Sigmoid colon (tissue), 7 donors: ENCODE measurements around the gene SCARB1. TPM values are rescaled to one million over a fixed set of nuclear protein-coding genes. Genes with fewer than 3 reads are reported as not detected.

ENCODE experiments used
- DNase-seq: peaks from one replicate; pipeline ENCODE4 v3.0.0-alpha.2; 2019
- H3K27ac ChIP-seq, 4 donors: fragments of 200-600 bp; sonication (generic); one replicate each; pipeline ENCODE4 v1.5.1; 2016 to 2019; ENCODE audit warnings: mild to moderate bottlenecking in 1 of 4
- H3K27me3 ChIP-seq, 3 donors: fragments of 200-600 bp; sonication (generic); one replicate each; pipeline ENCODE4 v1.5.1; 2019; ENCODE audit warnings: mild to moderate bottlenecking in 1 of 3
- H3K36me3 ChIP-seq, 4 donors: fragments of 200-600 bp; sonication (generic); one replicate each; pipeline ENCODE4 v1.5.1; 2016 to 2019
- H3K4me1 ChIP-seq, 4 donors: fragments of 200-600 bp; sonication (generic); one replicate each; pipeline ENCODE4 v1.5.1; 2017 to 2019
- H3K4me3 ChIP-seq, 4 donors: fragments of 200-600 bp; sonication (generic); one replicate each; pipeline ENCODE4 v1.5.1; 2017 to 2019; ENCODE audit warnings: mild to moderate bottlenecking in 2 of 4, moderate library complexity in 1 of 4
- H3K9me3 ChIP-seq, 4 donors: fragments of 200-600 bp in 3 of 4; sonication (generic) in 3 of 4; one replicate each; pipeline versions ENCODE4 v1.5.1 to v1.6.1; 2013 to 2019
- CTCF ChIP-seq, 4 experiments: fragments of 450-650 bp in 3 of 4; fragments of 200-600 bp in 1 of 4; IDR thresholded peaks; one replicate each; pipeline ENCODE4 v1.5.1; 2016 to 2019; ENCODE audit warnings: antibody characterized with exemption in 4 of 4, mild to moderate bottlenecking in 3 of 4, moderate library complexity in 2 of 4
- EP300 ChIP-seq, 4 donors: sonication (generic); formaldehyde crosslinking; IDR thresholded peaks; one replicate each; pipeline ENCODE4 v1.6.1; 2017; ENCODE audit warnings: antibody characterized with exemption in 4 of 4
- POLR2A ChIP-seq, 2 donors: fragments of 450-650 bp; IDR thresholded peaks; one replicate each; pipeline ENCODE4 v1.6.1; 2016; ENCODE audit warnings: antibody characterized with exemption in 2 of 2, mild to moderate bottlenecking in 2 of 2, moderate library complexity in 2 of 2
- POLR2AphosphoS5 ChIP-seq, 4 donors: sonication (generic); formaldehyde crosslinking; IDR thresholded peaks; one replicate each; pipeline ENCODE4 v1.6.1; 2017; ENCODE audit warnings: antibody characterized with exemption in 4 of 4
- WGBS, 2 donors: extraction: QIAGEN DNeasy Blood & Tissue Kit; methylation state at CpG; one replicate each; pipeline ENCODE4 v1.1.7; 2013; 5-methylcytosine and 5-hydroxymethylcytosine counted together
- intact Hi-C: fragments of 100-400 bp; cut with DNase I; formaldehyde crosslinking; loops from one replicate; pipeline ENCODE4 v1.15.1; 2023
- polyA plus RNA-seq, 3 donors: library from polyadenylated mRNA; stranded (reverse); fragments of 200-250 nt; gene quantifications; one replicate each; pipeline ENCODE4 v1.2.3, GENCODE V29; 2013
- total RNA-seq, 4 donors: library from RNA; depleted of rRNA; stranded (reverse); fragments of >200 nt; gene quantifications; one replicate each; pipeline ENCODE4 v1.1.0, GENCODE V29; 2016
- donor health status: healthy with polysubstance abuse.
- donor health status: Bipolar disorder and iron deficiency.
- donor health status: healthy.

SCARB1 gene
- total and polyA plus RNA-seq, 7 donors: 4.2 to 36.4 (median 11.4) TPM

GRCh38 chr12:124827588-124828184, 36.0 kb downstream of the SCARB1 start:
- TF ChIP-seq CTCF (IDR thresholded peaks at IDR 0.05) (no peak), EP300 (IDR thresholded peaks at IDR 0.05) (no peak), POLR2AphosphoS5 (IDR thresholded peaks at IDR 0.05) (no peak), POLR2A (IDR thresholded peaks at IDR 0.05) (no peak)
- no peaks in the 10 kb centered on the region for H3K27me3 ChIP-seq
- no peak for DNase-seq
- peaks cover 0 to 6% (median 0%) of the 10 kb centered on the region in 4 donors for H3K4me1 ChIP-seq
- no peak overlapping the region for H3K4me3 ChIP-seq
- intact Hi-C loops: no loop called here
- 37 to 72% methylated on average over 15 of the region's 15 CpGs for WGBS, 2 donors
- no peaks in the 10 kb centered on the region for H3K9me3 ChIP-seq
- no peak overlapping the region for H3K27ac ChIP-seq
- no peaks in the 10 kb centered on the region for H3K36me3 ChIP-seq

- H3K36me3 ChIP-seq: no peaks in the 10 kb centered on the region
- H3K9me3 ChIP-seq: no peaks in the 10 kb centered on the region
- H3K27ac ChIP-seq: no peak overlapping the region
- no peak overlapping the region for H3K4me3 ChIP-seq
- intact Hi-C loops: no loop called here
- WGBS, 2 donors: 90 to 91% methylated on average over 8 of the region's 8 CpGs
- DNase-seq: no peak
- TF ChIP-seq CTCF (IDR thresholded peaks at IDR 0.05): no peak
- TF ChIP-seq EP300 (IDR thresholded peaks at IDR 0.05): no peak
- no peak for TF ChIP-seq POLR2AphosphoS5 (IDR thresholded peaks at IDR 0.05)
- TF ChIP-seq POLR2A (IDR thresholded peaks at IDR 0.05): no peak
- peaks cover 0 to 4% (median 0%) of the 10 kb centered on the region in 4 donors for H3K4me1 ChIP-seq
- no peaks in the 10 kb centered on the region for H3K27me3 ChIP-seq
Measured at GRCh38 chr12:124824195-124824594, 39.5 kb downstream of the SCARB1 start.

GRCh38 chr12:124823272-124823970, 40.2 kb downstream of the SCARB1 start:
- WGBS, 2 donors: 90% methylated on average over 16 of the region's 16 CpGs
- no peaks in the 10 kb centered on the region for H3K27me3 ChIP-seq
- no peaks in the 10 kb centered on the region for H3K36me3 ChIP-seq
- no peak overlapping the region for H3K4me3 ChIP-seq
- intact Hi-C loops: no loop called here
- DNase-seq: no peak
- no peaks in the 10 kb centered on the region for H3K9me3 ChIP-seq
- TF ChIP-seq POLR2A (IDR thresholded peaks at IDR 0.05): no peak
- no peak for TF ChIP-seq CTCF (IDR thresholded peaks at IDR 0.05)
- no peak for TF ChIP-seq EP300 (IDR thresholded peaks at IDR 0.05)
- no peak for TF ChIP-seq POLR2AphosphoS5 (IDR thresholded peaks at IDR 0.05)
- H3K27ac ChIP-seq: no peak overlapping the region
- no peaks in the 10 kb centered on the region for H3K4me1 ChIP-seq

GRCh38 chr12:124822218-124822617, 41.4 kb downstream of the SCARB1 start:
- no peak overlapping the region for H3K4me3 ChIP-seq
- TF ChIP-seq POLR2A (IDR thresholded peaks at IDR 0.05) (no peak), EP300 (IDR thresholded peaks at IDR 0.05) (no peak), POLR2AphosphoS5 (IDR thresholded peaks at IDR 0.05) (no peak), CTCF (IDR thresholded peaks at IDR 0.05) (no peak)
- no peaks in the 10 kb centered on the region for H3K9me3 ChIP-seq
- DNase-seq: no peak
- no peaks in the 10 kb centered on the region for H3K27me3 ChIP-seq
- WGBS, 2 donors: 97 to 98% methylated on average over 6 of the region's 6 CpGs
- H3K4me1 ChIP-seq: no peaks in the 10 kb centered on the region
- H3K27ac ChIP-seq: no peak overlapping the region
- intact Hi-C loops: no loop called here
- H3K36me3 ChIP-seq: no peaks in the 10 kb centered on the region
